Neural progenitor cell (in vitro differentiated cells): ENCODE data around the gene PTPRG. TPM values are rescaled to one million over a fixed set of nuclear protein-coding genes. Genes with fewer than 3 reads are reported as not detected.

Experiments
- DNase-seq: peaks from one replicate; pipeline ENCODE4 v3.0.0-alpha.2; 2016; ENCODE audit warnings: low spot score
- H2AFZ ChIP-seq: fragments of 200-600 bp; sonication (generic); replicated peaks from 2 replicates; pipeline ENCODE4 v1.6.1; 2016; ENCODE audit warnings: antibody characterized with exemption
- H3F3A ChIP-seq: fragments of 200-600 bp; sonication (generic); 2 replicates; pipeline ENCODE4 v1.6.1; 2016; ENCODE audit warnings: antibody characterized with exemption, low read depth
- H3K27ac ChIP-seq: fragments of 200-600 bp; sonication (generic); 2 replicates; pipeline ENCODE4 v1.5.1; 2016; ENCODE audit warnings: mild to moderate bottlenecking
- H3K27me3 ChIP-seq: fragments of 200-600 bp; sonication (generic); 2 replicates; pipeline ENCODE4 v1.6.1; 2016; ENCODE audit warnings: mild to moderate bottlenecking, moderate library complexity
- H3K36me3 ChIP-seq: fragments of 200-600 bp; sonication (generic); 2 replicates; pipeline ENCODE4 v1.5.1; 2016
- H3K4me1 ChIP-seq: fragments of 200-600 bp; sonication (generic); 2 replicates; pipeline ENCODE4 v1.6.1; 2016; ENCODE audit warnings: mixed run types
- H3K4me2 ChIP-seq: fragments of 200-600 bp; sonication (generic); 2 replicates; pipeline ENCODE4 v1.6.1; 2016
- H3K4me3 ChIP-seq: fragments of 200-600 bp; sonication (generic); 2 replicates; pipeline ENCODE4 v1.5.1; 2016
- H3K79me2 ChIP-seq: fragments of 200-600 bp; sonication (generic); 2 replicates; pipeline ENCODE4 v1.6.1; 2016; ENCODE audit warnings: low read depth
- H3K9ac ChIP-seq: fragments of 200-600 bp; sonication (generic); 2 replicates; pipeline ENCODE4 v1.6.1; 2016
- H3K9me3 ChIP-seq: fragments of 200-600 bp; sonication (generic); 2 replicates; pipeline ENCODE4 v1.5.1; 2016; ENCODE audit warnings: low read depth
- H4K20me1 ChIP-seq: fragments of 200-600 bp; sonication (generic); 2 replicates; pipeline ENCODE4 v1.6.1; 2016; ENCODE audit warnings: low read depth
- H3K27ac Mint-ChIP-seq: 3 replicates; pipeline ENCODE4 v1.8.0; 2021; ENCODE audit warnings: mixed read lengths
- H3K27me3 Mint-ChIP-seq: 2 replicates; pipeline ENCODE4 v1.8.0; 2022; ENCODE audit warnings: low read depth, mild to moderate bottlenecking, inconsistent platforms, moderate library complexity, mixed read lengths; ENCODE audit not compliant: insufficient read depth
- H3K36me3 Mint-ChIP-seq: 3 replicates; pipeline ENCODE4 v1.8.0; 2021; ENCODE audit warnings: mixed read lengths
- H3K4me1 Mint-ChIP-seq: 3 replicates; pipeline ENCODE4 v1.8.0; 2021; ENCODE audit warnings: mixed read lengths
- H3K4me3 Mint-ChIP-seq: 3 replicates; pipeline ENCODE4 v1.8.0; 2021; ENCODE audit warnings: mild to moderate bottlenecking, moderate library complexity, mixed read lengths
- H3K9me3 Mint-ChIP-seq: 3 replicates; pipeline ENCODE4 v1.8.0; 2020; ENCODE audit warnings: mixed read lengths
- EZH2 ChIP-seq: fragments of 200-600 bp; sonication (generic); IDR thresholded peaks from 2 replicates; pipeline ENCODE4 v1.6.1; 2017; ENCODE audit warnings: antibody characterized with exemption, mild to moderate bottlenecking, moderate library complexity
- EZH2phosphoT487 ChIP-seq: fragments of 200-600 bp; sonication (generic); IDR thresholded peaks from 2 replicates; pipeline ENCODE4 v1.6.1; 2017; ENCODE audit warnings: antibody characterized with exemption
- total RNA-seq: library from RNA; depleted of rRNA; stranded (reverse); fragments of >200 nt; gene quantifications from 2 replicates; pipeline ENCODE4 v1.2.3, GENCODE V29; 2015; ENCODE audit warnings: low replicate concordance
- TF ChIP-seq, protein P1 (sequence below): fragments of 200-600 bp; sonication (generic); IDR thresholded peaks from 2 replicates; pipeline ENCODE4 v1.5.1; 2017; ENCODE audit warnings: antibody characterized with exemption, mild to moderate bottlenecking

Gene PTPRG
- total RNA-seq, 1 donor from 2014 or later: 65.3 TPM

DNA sequence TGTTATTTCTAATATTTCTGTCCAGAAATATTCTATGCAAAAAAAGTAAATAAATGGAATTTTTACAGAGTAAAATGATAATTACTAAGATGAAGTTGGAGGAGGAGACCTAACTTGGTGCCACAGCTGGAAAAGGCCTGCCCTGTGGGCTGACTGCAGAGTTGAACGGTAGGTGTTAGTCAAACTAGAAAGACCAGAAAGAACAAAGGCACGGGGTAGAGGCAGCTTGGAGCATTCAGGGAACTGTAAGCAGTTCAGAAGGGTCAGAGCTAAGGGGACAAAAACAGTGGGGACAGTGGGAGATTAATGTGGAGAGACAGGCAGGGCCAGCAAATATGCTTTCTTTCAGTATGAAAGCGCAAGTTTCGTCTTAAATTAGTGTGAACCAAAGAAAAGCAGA lies 39.3 kb upstream of the PTPRG start:
- Histone ChIP-seq H2AFZ (no peak overlapping the region), H4K20me1 (no peaks in the 10 kb centered on the region), H3K27ac (peak overlapping the region; percentile 41), H3K9me3 (no peaks in the 10 kb centered on the region), H3K36me3 (no peaks in the 10 kb centered on the region), H3K27me3 (no peaks in the 10 kb centered on the region), H3K4me2 (peak overlapping the region; percentile 53), H3K4me1 (peaks cover 28% of the 10 kb centered on the region), H3F3A (peaks cover 21% of the 10 kb centered on the region), H3K79me2 (no peaks in the 10 kb centered on the region), H3K4me3 (no peak overlapping the region), H3K9ac (no peak overlapping the region)
- Mint-ChIP-seq H3K27ac (no peak overlapping the region), H3K9me3 (peaks cover 5% of the 10 kb centered on the region), H3K36me3 (peaks cover 2% of the 10 kb centered on the region), H3K27me3 (peaks cover 42% of the 10 kb centered on the region), H3K4me1 (peaks cover 11% of the 10 kb centered on the region), H3K4me3 (no peak overlapping the region)
- TF ChIP-seq, protein P1, sequence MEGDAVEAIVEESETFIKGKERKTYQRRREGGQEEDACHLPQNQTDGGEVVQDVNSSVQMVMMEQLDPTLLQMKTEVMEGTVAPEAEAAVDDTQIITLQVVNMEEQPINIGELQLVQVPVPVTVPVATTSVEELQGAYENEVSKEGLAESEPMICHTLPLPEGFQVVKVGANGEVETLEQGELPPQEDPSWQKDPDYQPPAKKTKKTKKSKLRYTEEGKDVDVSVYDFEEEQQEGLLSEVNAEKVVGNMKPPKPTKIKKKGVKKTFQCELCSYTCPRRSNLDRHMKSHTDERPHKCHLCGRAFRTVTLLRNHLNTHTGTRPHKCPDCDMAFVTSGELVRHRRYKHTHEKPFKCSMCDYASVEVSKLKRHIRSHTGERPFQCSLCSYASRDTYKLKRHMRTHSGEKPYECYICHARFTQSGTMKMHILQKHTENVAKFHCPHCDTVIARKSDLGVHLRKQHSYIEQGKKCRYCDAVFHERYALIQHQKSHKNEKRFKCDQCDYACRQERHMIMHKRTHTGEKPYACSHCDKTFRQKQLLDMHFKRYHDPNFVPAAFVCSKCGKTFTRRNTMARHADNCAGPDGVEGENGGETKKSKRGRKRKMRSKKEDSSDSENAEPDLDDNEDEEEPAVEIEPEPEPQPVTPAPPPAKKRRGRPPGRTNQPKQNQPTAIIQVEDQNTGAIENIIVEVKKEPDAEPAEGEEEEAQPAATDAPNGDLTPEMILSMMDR: no peak
- TF ChIP-seq EZH2phosphoT487: no peak
- no peak for TF ChIP-seq EZH2
- DNase-seq: peak; percentile 74

DNA sequence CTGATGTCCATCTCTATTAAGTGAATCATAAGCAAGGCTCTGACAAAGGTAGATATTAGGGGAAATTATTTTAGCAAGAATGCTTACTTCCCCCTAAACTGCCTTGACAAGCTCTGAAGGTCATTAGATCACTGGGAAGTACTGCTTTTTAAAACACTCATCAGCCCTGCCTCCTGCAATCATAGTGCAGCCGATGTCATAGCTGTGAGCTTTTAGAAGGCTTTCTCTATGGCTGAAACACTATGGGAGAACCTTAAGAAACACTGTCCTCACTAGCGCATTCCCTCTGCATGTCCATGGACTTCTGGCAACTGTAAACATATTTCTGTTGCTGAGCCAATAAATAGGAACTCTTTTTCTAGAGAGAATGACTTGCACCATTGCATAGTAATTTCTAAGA lies 38.7 kb upstream of the PTPRG start:
- no peak overlapping the region for H3K27ac Mint-ChIP-seq
- Histone ChIP-seq H2AFZ (no peak overlapping the region), H4K20me1 (no peaks in the 10 kb centered on the region), H3K4me3 (no peak overlapping the region), H3K27me3 (no peaks in the 10 kb centered on the region), H3F3A (peaks cover 21% of the 10 kb centered on the region), H3K9ac (no peak overlapping the region), H3K36me3 (no peaks in the 10 kb centered on the region), H3K79me2 (no peaks in the 10 kb centered on the region), H3K27ac (no peak overlapping the region), H3K9me3 (no peaks in the 10 kb centered on the region), H3K4me2 (peak overlapping the region; percentile 53), H3K4me1 (peaks cover 28% of the 10 kb centered on the region)
- H3K36me3 Mint-ChIP-seq: peaks cover 2% of the 10 kb centered on the region
- TF ChIP-seq EZH2phosphoT487: no peak
- TF ChIP-seq EZH2: no peak
- no peak overlapping the region for H3K4me3 Mint-ChIP-seq
- peaks cover 7% of the 10 kb centered on the region for H3K9me3 Mint-ChIP-seq
- DNase-seq: no peak
- H3K4me1 Mint-ChIP-seq: peaks cover 11% of the 10 kb centered on the region
- peaks cover 48% of the 10 kb centered on the region for H3K27me3 Mint-ChIP-seq

DNA sequence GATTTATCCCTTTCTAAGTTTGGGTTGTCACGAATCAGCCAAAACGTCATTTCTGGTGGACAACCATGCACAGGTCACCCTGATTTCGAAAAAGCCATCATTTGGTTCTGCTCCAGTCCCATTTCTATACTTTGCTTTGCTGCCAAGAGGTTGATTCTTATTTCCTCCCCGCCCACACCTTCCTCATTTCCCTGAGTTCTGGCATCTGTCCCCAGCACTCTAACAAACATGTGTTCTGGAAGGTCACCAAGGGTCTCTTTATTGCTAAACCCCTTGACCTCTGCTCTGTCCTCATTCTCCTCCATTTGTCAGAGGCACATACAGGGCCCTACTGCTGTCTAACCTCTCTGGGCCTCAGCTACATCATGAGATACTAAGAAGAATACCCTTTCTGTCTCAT lies 36.4 kb upstream of the PTPRG start:
- Mint-ChIP-seq H3K4me3 (no peak overlapping the region), H3K36me3 (no peaks in the 10 kb centered on the region), H3K27me3 (peaks cover 58% of the 10 kb centered on the region), H3K9me3 (peaks cover 5% of the 10 kb centered on the region), H3K27ac (no peak overlapping the region), H3K4me1 (peaks cover 11% of the 10 kb centered on the region)
- H3K36me3 ChIP-seq: no peaks in the 10 kb centered on the region
- H3K4me3 ChIP-seq: no peak overlapping the region
- H3K27me3 ChIP-seq: no peaks in the 10 kb centered on the region
- H3K4me1 ChIP-seq: peaks cover 28% of the 10 kb centered on the region
- no peaks in the 10 kb centered on the region for H4K20me1 ChIP-seq
- TF ChIP-seq EZH2phosphoT487 (no peak), EZH2 (no peak)
- TF ChIP-seq, protein P1: no peak
- no peak overlapping the region for H3K4me2 ChIP-seq
- H3K9me3 ChIP-seq: no peaks in the 10 kb centered on the region
- no peaks in the 10 kb centered on the region for H3K79me2 ChIP-seq
- no peak for DNase-seq
- no peak overlapping the region for H2AFZ ChIP-seq
- H3F3A ChIP-seq: peaks cover 21% of the 10 kb centered on the region
- no peak overlapping the region for H3K27ac ChIP-seq
- H3K9ac ChIP-seq: no peak overlapping the region

DNA sequence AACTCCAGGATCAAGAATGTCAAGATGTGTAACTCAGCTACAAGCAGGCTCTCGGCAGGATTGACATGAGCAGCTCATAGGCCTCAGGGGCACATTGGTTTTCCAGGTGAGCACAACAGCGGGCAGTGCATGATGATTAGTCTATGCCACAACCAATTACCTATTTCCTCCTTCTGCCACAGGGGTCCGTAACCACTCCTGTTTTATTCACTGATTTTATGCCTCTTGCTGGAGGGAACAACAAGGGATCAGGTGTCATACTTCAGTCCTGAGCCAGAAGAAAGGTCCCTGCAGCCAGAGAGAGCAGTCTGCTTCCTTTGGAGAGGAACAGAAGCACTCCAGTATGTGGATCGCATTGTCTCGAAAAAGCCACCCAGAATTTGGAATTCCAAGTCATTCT lies 35.1 kb upstream of the PTPRG start:
- no peak overlapping the region for H3K9ac ChIP-seq
- H3F3A ChIP-seq: peaks cover 20% of the 10 kb centered on the region
- Mint-ChIP-seq H3K4me1 (peaks cover 19% of the 10 kb centered on the region), H3K27ac (no peak overlapping the region), H3K36me3 (no peaks in the 10 kb centered on the region), H3K4me3 (no peak overlapping the region), H3K27me3 (peaks cover 54% of the 10 kb centered on the region), H3K9me3 (peaks cover 5% of the 10 kb centered on the region)
- no peaks in the 10 kb centered on the region for H3K36me3 ChIP-seq
- no peak overlapping the region for H3K4me2 ChIP-seq
- peaks cover 30% of the 10 kb centered on the region for H3K4me1 ChIP-seq
- no peak overlapping the region for H3K4me3 ChIP-seq
- TF ChIP-seq, protein P1: no peak
- TF ChIP-seq EZH2 (no peak), EZH2phosphoT487 (no peak)
- no peak overlapping the region for H3K27ac ChIP-seq
- peaks cover 8% of the 10 kb centered on the region for H4K20me1 ChIP-seq
- no peaks in the 10 kb centered on the region for H3K9me3 ChIP-seq
- H3K27me3 ChIP-seq: no peaks in the 10 kb centered on the region
- H2AFZ ChIP-seq: no peak overlapping the region
- H3K79me2 ChIP-seq: no peaks in the 10 kb centered on the region
- DNase-seq: no peak
